Activated naive CD8-positive, alpha-beta T cell treated with anti-CD3 and anti-CD28 coated beads, Interleukin-2, amount 10 ng/mL, durations not matched to agents 7 days and 5 days (primary cell): Measurements from ENCODE around the gene RAET1L. TPM values are rescaled to one million over a fixed set of nuclear protein-coding genes. Genes with fewer than 3 reads are reported as not detected.
"Not testable (repeated sequence)": the region's sequence is repeated elsewhere in the genome, so short reads cannot be mapped to it uniquely, and the experiment has no call there.

Source experiments
- ATAC-seq: fragments of 150-1000 bp; cut with Tn5 transposase; one replicate; pipeline ENCODE4 v1.10.0; 2021; ENCODE audit warnings: low read depth, moderate library complexity
- POLR2A ChIA-PET: fragments of 350-600 bp; sonication (Branson Sonifier 250); formaldehyde crosslinking; loops from one replicate; lab custom pipeline; 2021; ENCODE audit warnings: antibody characterized with exemption; lab: Charles Lee
- DNase-seq: peaks from one replicate; pipeline ENCODE4 v3.0.0; 2021
- H3K27ac Mint-ChIP-seq: one replicate; pipeline ENCODE4 v1.8.0; 2022; ENCODE audit warnings: mild to moderate bottlenecking, mixed read lengths
- H3K27me3 Mint-ChIP-seq: one replicate; pipeline ENCODE4 v1.8.0; 2022; ENCODE audit warnings: mild to moderate bottlenecking, moderate library complexity, mixed read lengths
- H3K36me3 Mint-ChIP-seq: one replicate; pipeline ENCODE4 v1.8.0; 2021; ENCODE audit warnings: mild to moderate bottlenecking, mixed read lengths
- H3K4me1 Mint-ChIP-seq: one replicate; pipeline ENCODE4 v1.8.0; 2021; ENCODE audit warnings: mixed read lengths
- H3K4me3 Mint-ChIP-seq: one replicate; pipeline ENCODE4 v1.8.0; 2022; ENCODE audit warnings: mild to moderate bottlenecking, moderate library complexity, mixed read lengths
- H3K9me3 Mint-ChIP-seq: one replicate; pipeline ENCODE4 v1.8.0; 2021; ENCODE audit warnings: mixed read lengths
- total RNA-seq, 2 experiments: library from RNA; stranded (reverse); gene quantifications; one replicate each; pipeline ENCODE4 v1.2.3, GENCODE V29; 2021

Gene RAET1L
- total RNA-seq, 2 experiments from 2014 or later = not detected

- peaks cover 59% of the 10 kb centered on the region for H3K27me3 Mint-ChIP-seq
- H3K36me3 Mint-ChIP-seq = no peaks in the 10 kb centered on the region
- peaks cover 13% of the 10 kb centered on the region for H3K4me1 Mint-ChIP-seq
- POLR2A ChIA-PET = no interaction called here
- no peak overlapping the region for H3K4me3 Mint-ChIP-seq
- no peak for ATAC-seq
- H3K9me3 Mint-ChIP-seq = no peaks in the 10 kb centered on the region
- DNase-seq = no peak
- H3K27ac Mint-ChIP-seq = no peak overlapping the region
These were observed 6.3 kb downstream of the RAET1L start for GRCh38 chr6:150018846-150019580.

- H3K27ac Mint-ChIP-seq, DNase-seq, ATAC-seq, POLR2A ChIA-PET, H3K4me3 Mint-ChIP-seq, H3K9me3 Mint-ChIP-seq, H3K36me3 Mint-ChIP-seq: not testable (repeated sequence)
- Mint-ChIP-seq H3K27me3 (peaks cover 69% of the 10 kb centered on the region), H3K4me1 (peaks cover 19% of the 10 kb centered on the region)
These were observed 8.2 kb downstream of the RAET1L start for GRCh38 chr6:150017186-150017521.

DNA sequence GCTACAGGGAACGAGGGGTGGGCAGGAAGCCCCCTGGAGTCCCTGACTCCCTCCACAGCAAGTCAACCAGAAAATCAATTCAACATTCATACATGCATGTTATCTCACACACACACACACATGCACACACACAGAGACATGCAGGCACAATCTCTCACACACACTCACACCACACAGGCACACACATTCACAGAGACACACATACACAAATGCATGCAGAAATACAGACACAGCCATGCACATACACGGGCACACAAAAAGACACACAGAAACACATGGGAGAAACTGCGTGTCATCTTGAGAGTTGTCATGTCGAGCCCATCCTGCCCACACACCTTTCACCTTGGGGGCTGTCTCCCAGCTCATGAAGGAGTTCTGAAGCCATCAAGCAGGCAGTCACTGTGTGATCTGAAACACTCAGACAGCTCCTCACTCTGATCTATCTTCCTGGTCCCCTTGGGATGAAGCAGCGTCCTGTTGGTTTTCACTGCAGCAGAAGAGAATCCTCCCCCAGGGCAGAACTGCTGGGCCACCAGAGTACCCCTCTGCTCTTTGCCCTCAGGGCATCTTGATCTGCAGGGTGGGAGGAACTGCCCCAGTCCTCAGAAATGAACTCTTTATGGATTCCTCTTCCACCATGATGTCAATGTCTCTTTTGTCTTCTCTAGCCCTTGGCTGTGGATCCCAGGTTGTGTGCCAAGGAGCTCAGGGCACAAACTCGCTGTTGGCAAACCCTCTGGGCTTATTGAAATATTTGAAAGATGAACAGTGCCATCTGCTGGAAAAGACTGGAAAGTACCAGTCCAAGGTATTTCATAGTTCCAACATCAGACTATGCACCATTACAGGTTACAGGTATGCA is 8.8 kb downstream of the RAET1L start:
- Mint-ChIP-seq H3K27me3 (peaks cover 75% of the 10 kb centered on the region), H3K4me3 (no peak overlapping the region), H3K9me3 (no peaks in the 10 kb centered on the region), H3K36me3 (no peaks in the 10 kb centered on the region), H3K27ac (no peak overlapping the region), H3K4me1 (peaks cover 19% of the 10 kb centered on the region)
- ATAC-seq (peak; percentile 32), DNase-seq (peak; percentile 46)
- POLR2A ChIA-PET = no interaction called here

- Mint-ChIP-seq H3K4me3 (peak overlapping the region; percentile 39), H3K27me3 (peaks cover 80% of the 10 kb centered on the region), H3K4me1 (peaks cover 19% of the 10 kb centered on the region)
- H3K9me3 Mint-ChIP-seq, H3K36me3 Mint-ChIP-seq, H3K27ac Mint-ChIP-seq, DNase-seq, POLR2A ChIA-PET: not testable (repeated sequence)
- ATAC-seq = peak; percentile 75
These were observed 9.9 kb downstream of the RAET1L start for GRCh38 chr6:150015281-150016001.

DNA sequence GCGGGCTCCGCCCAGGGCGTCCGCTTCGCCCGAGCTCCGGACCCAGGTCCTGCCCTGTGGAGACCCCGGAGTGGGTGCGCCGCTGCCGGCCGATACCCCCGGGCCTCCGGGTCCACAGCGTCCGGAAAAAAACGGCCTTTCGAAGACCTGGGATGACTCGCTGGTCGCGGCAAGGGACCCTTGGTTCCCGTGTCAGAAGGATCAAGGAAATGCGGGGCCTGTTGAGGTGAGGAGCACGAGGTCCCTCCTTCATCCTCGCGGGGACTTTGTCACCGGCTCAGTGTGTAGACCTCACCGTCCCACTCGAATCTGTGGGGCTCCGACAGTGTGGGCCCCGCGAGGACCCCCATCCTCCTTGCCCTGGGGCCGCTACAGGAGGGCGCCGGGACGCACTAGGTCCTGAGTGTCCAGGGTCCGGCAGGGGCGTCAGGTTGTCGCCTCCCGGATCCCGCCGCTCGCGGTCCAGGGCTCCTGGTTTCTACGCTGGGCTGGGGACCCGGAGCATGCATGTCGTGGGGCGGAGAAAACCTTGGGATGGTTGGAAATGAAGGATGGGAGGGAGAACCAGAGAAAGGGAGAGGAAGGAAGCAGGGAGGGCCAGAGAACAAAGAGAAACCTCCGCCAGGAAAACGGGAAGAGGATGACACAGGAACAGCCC is 10.6 kb downstream of the RAET1L start:
- peak overlapping the region; percentile 33 for H3K4me3 Mint-ChIP-seq
- H3K4me1 Mint-ChIP-seq = peaks cover 19% of the 10 kb centered on the region
- DNase-seq, H3K9me3 Mint-ChIP-seq, POLR2A ChIA-PET, ATAC-seq, H3K36me3 Mint-ChIP-seq, H3K27ac Mint-ChIP-seq: not testable (repeated sequence)
- H3K27me3 Mint-ChIP-seq = peaks cover 85% of the 10 kb centered on the region

- H3K4me3 Mint-ChIP-seq = peak overlapping the region; percentile 58
- H3K9me3 Mint-ChIP-seq, ATAC-seq, H3K27ac Mint-ChIP-seq, H3K36me3 Mint-ChIP-seq, POLR2A ChIA-PET, DNase-seq: not testable (repeated sequence)
- H3K4me1 Mint-ChIP-seq = peaks cover 19% of the 10 kb centered on the region
- H3K27me3 Mint-ChIP-seq = peaks cover 89% of the 10 kb centered on the region
These were observed 11.3 kb downstream of the RAET1L start for GRCh38 chr6:150013785-150014622.

- ATAC-seq, H3K36me3 Mint-ChIP-seq, H3K27ac Mint-ChIP-seq, POLR2A ChIA-PET, DNase-seq, H3K9me3 Mint-ChIP-seq, H3K4me3 Mint-ChIP-seq: not testable (repeated sequence)
- peaks cover 91% of the 10 kb centered on the region for H3K27me3 Mint-ChIP-seq
- H3K4me1 Mint-ChIP-seq = peaks cover 25% of the 10 kb centered on the region
These were observed 12.2 kb downstream of the RAET1L start for GRCh38 chr6:150012846-150013784.

DNA sequence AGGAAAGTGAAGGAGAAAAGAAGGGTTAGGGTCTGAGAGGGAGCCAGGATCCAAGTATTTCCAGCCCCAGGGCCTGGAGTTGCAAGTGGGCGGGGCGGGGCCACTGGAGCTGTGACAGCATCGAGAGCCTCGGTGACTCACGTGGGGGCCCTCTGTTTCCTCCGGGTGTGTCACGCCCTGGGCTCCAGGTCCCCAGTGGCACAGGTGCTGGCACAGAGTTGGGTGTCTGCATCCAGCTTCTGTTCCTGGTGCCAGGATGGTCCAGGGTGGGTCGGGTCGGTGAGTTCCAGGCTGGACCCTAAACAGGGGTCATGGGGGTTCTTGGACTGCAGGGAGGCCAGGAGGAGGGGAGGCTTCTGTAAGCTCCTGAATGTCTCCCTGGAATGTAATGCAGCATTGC is 16.7 kb downstream of the RAET1L start:
- no peak overlapping the region for H3K4me3 Mint-ChIP-seq
- POLR2A ChIA-PET = no interaction called here
- peaks cover 21% of the 10 kb centered on the region for H3K4me1 Mint-ChIP-seq
- no peaks in the 10 kb centered on the region for H3K36me3 Mint-ChIP-seq
- ATAC-seq (no peak), DNase-seq (no peak)
- no peaks in the 10 kb centered on the region for H3K9me3 Mint-ChIP-seq
- H3K27ac Mint-ChIP-seq = no peak overlapping the region
- H3K27me3 Mint-ChIP-seq = peaks cover 63% of the 10 kb centered on the region

DNA sequence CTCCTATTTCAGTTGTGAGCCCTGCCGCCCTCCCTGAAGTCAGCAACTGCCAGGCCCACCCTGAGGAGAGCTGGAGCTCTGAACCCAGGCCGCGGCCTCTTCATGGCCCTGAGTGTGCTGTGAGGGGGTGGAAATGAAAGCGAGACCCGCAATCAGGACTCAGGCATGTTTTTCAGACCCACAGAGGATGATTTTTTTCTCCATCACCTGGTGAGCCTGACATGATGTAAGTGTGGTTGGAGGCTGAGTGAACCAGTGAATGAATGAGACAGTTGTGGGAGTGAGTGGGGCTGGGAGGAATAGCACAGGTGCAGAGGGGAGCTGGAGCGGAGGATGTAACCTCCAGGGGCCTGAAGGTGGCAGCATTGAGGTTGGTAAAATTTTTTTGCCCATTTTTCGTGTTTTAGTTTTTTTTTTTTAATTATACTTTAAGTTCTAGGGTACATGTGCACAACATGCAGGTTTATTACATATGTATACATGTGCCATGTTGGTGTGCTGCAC is 18.3 kb downstream of the RAET1L start:
- no peaks in the 10 kb centered on the region for H3K9me3 Mint-ChIP-seq
- no peak for ATAC-seq
- H3K27ac Mint-ChIP-seq = no peak overlapping the region
- H3K36me3 Mint-ChIP-seq = peaks cover 4% of the 10 kb centered on the region
- H3K4me1 Mint-ChIP-seq = peaks cover 25% of the 10 kb centered on the region
- peaks cover 52% of the 10 kb centered on the region for H3K27me3 Mint-ChIP-seq
- no peak overlapping the region for H3K4me3 Mint-ChIP-seq
- POLR2A ChIA-PET = no interaction called here
- no peak for DNase-seq

DNA sequence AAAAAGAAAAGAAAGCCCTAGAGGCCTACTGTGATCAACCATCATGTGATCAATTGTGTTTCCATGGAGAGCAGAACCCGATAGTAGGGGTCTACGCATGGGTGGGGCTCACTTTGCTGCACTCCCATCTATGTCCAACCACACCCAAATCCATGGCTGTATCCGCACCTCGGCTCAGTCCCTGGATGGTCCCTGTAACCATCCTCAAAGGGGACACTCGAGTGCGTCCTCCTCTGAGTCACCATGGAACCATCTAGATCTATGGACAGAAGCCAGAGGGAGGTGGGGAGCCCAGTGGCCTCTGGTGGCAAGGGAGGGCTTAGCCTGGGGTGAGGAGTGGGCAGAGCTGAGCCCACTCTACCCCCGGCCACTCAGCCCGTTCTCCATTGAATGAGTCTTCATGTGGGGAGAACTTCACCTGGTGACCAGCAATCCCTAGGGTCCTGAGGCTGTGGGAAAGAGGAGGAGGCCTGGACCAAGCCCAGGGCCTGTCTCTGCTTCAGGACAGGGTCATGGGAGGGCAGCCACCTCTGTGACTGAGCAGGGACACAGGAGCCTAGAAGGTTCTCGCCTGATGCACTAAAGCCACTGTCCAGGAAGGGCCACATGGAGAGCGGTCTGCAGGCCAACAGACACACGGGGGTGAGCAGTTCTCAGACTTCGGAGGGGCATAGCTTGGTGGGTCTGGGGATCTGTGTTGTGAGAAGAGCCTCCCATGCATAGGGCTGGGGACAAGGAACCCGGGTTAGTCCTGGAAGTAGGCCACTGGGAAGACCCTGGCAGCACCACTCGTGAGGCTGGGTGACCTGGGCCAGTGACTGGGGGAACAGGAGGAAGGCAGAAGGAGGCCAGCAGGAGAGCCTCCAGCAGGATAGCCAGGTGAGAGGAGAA is 19.3 kb downstream of the RAET1L start:
- no peaks in the 10 kb centered on the region for H3K9me3 Mint-ChIP-seq

More for the DNA sequence above, 19.3 kb downstream of the RAET1L start:
- peak overlapping the region; percentile 91 for H3K4me3 Mint-ChIP-seq
- DNase-seq (no peak), ATAC-seq (no peak)
- H3K36me3 Mint-ChIP-seq = peaks cover 9% of the 10 kb centered on the region
- POLR2A ChIA-PET = no interaction called here
- H3K27me3 Mint-ChIP-seq = peaks cover 43% of the 10 kb centered on the region
- H3K4me1 Mint-ChIP-seq = peaks cover 35% of the 10 kb centered on the region
- peak overlapping the region; percentile 15 for H3K27ac Mint-ChIP-seq
